HTR-8/SVneo (cell line): Measurements from ENCODE around the gene PDLIM1.
A peak's percentile ranks its signal among the peaks of the same experiment; 100 is the strongest.

Source experiments
- DNase-seq: peaks from one replicate; pipeline ENCODE4 v3.0.0; 2011; ENCODE audit warnings: low spot score, mixed read lengths; ENCODE audit not compliant: insufficient read length
- FAIRE-seq: peaks from 2 replicates; lab custom pipeline; 2011; peaks lifted over from hg19 to GRCh38; lab: Jason Lieb, UNC

PDLIM1 gene

DNA sequence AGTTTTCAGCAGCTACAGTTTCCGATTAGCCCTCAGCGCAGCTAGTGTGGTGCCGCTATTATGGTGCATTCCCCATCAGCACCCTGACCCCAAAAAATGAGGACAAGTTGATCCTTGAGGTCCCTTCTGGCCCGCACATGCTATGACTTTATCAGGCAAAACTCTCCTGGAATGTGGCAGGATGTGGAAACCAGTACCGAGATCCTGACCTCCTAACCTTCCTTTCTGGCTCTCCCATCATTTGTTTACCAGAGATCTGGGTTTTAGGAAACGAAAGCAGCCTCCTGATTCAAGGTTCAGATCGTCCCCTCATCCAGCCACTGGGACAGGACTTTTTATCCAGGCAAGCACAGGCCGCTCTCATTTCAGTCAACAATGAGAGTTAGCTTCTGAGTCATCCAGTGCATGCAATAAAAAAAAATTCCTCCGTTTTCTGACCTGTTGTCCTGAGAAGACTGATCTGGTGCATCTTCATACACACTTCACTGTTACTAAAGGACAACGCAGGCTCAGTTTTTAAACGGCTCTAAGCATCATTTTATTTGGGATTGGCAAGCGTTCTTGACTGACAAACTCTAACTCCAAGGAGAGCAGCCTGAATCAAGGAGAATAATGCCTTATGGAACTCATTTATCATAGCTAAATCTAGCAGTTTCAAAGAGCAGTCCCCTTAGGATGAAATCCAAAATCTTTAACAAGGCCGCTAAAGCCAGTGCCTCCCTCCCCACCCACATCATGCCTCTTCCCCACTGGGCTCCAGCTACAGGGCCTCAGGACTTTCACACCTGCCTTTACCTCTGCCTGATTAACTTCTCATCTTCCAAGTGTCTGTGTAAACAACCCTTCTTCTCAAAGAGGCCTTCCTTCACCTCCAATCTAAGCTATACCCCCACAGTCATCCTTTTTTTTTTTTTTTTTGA is 17.1 kb downstream of the PDLIM1 start:
- DNase-seq (peak; percentile 73), FAIRE-seq (no peak)

DNA sequence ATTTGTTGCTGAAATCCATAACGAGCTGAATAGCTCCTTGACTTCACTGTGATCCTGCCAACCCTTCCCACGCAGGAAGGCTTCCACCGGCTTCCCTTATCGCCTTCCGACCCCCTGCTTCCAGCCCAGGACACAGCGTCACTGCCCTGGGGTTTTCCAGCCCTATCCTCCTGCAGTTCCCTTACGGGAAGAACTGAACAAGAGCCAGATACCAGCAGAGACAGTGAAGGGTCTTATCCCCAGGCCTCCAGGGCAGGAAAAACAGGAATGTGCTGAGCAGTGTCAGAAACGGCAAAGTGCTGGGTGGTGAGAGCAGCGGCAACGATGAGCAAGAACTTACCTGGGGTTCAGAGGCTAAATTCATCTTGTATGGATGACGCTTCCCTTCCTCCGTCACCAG is 22.4 kb downstream of the PDLIM1 start:
- DNase-seq (no peak), FAIRE-seq (no peak)

DNA sequence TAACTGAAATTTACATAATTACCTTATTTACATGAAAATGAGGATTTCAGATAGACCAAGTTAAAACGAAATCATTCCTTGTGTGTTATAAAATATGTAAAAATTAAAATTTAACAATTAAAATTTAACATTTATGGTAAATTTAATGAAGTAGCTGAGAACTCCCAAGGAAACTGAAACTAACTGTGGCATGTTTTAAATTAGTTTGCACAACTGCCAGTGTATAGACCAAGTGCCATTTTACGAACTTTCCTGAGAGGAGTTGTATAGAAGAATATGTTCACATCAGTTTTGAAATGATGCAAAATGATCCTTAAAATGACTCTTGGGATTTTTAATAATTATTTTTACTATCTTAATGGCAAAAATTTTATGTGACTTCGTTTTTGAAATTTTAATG is 23.6 kb downstream of the PDLIM1 start:
- DNase-seq (no peak), FAIRE-seq (no peak)

DNA sequence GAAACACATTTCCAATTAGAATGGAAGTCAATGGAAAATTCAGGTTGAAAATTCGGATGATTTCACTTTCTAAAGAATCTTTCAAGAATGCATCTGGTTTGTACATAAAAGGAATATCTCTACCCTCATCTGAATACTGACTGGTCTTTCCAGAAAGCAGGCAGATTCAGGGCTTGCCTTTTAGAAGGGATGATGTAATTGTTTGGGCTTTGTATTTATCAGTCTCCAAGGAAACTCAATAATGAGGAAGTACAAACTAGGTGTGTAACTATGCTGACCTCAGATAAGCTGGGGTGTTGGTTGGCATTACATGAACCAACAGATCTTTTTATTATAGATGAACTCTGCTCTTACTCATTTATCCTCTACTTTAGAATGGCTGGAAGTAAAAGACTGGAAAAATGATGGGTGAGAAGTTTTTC is 24.1 kb downstream of the PDLIM1 start:
- DNase-seq (peak; percentile 48), FAIRE-seq (no peak)

DNA sequence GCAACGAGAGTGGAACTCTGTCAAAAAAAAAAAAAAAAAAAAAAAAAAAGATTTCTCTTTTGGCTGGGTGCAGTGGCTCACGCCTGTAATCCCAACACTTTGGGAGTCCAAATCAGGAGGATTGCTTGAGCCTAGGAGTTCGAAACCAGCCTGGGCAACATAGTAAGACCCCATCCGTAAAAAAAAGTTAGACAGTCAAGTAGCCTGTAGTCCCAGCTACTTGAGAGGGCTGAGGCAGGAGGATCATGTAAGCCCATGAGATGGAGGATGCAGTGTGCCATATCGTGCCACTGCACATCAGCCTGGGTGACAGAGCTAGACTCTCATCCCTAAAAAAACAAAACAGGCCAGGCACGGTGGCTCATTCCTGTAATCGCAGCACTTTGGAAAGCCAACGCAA is 25.2 kb downstream of the PDLIM1 start:
- FAIRE-seq = no peak

DNA sequence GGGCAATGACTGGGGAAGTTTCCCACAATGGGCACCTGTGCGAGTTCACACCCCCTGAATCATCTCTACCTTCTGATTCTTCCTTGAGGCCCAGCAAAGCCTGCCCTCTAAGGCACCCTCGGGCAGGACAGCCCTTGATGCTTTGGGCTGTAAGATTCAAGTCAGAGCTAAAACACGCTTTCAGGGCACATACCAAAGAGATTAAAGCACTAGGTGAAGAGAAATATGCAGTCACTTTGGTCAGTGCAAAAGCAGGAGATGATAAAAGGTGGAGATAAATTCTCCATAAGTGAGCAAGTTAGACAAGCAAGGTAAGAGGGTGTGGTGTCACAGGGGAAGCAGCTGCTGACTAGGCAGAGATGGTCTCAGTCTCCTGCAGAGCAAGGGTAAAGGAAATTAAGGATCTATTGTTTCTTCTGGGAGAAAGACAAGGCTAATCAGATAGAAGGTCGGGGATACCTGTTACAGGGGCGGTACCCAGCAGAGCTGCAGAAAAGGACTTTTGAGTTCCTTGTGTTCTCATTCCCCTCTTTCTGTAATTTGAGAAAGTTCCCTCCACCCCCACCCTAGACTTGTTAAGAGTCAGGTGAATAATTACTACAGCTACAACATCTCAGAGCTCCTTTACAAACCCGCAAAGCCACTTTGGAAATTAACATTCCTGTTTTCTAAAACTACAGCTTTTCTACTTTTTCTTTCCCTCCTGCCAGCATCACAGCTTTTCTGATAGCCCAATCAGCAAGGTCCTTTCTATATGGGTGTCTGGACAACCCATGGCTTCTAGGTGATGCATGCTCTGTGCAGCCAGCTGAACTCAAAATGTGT is 26.4 kb downstream of the PDLIM1 start:
- DNase-seq (no peak), FAIRE-seq (no peak)

More for the DNA sequence above, 25.2 kb downstream of the PDLIM1 start:
- no peak for DNase-seq

DNA sequence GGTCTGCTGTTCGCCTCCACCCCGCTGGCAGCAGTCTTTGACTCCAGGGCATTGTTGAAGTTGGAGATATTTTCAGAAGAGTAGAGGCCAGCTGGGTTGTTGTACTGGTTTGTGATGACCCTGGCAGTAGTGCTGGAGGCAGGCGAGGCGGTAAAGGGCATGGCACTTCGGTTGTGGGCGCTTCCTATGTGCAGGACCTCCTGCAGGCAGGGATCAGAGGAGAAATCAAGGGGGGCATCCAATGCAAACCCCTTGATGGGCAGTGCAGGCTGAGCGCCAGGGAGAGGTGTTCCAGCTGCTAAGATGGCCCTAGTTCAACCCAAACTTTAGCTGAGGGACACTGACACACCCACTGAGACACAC is 27.0 kb downstream of the PDLIM1 start:
- DNase-seq (no peak), FAIRE-seq (no peak)

DNA sequence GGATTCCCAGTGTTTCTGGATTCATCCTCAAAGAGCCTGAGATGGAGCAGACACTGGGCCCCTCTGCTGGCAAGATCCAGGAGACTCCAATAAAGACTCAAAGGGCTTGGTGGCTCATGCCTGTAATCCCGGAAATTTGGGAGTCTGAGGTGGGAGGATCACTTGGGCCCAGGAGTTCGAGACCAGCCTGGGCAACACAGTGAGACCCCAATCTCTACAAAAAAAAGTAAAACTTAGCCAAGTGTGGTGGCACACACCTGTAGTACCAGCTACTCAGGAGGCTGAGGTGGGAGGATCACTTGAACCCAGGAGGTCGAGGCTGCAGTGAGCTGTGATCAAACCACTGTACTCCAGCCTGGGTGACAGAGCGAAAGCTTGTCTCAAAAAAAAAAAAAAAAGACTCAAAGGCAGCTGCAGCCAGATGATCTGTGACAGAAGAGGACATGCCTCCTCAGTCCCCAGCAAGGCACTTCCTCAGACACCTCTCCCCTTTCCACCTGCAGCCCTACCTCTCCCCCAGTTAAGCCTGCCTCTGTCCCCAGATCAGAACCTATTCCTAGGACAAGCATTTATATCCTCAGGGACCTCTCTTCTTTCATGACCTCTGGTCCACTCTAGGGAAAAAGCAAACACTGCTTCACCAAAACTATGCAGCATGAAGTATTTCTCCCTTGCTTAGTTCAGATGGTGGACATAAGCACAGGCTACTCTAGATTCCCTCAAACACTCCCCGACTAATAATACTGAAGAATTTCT is 27.9 kb downstream of the PDLIM1 start:
- no peak for FAIRE-seq

DNA sequence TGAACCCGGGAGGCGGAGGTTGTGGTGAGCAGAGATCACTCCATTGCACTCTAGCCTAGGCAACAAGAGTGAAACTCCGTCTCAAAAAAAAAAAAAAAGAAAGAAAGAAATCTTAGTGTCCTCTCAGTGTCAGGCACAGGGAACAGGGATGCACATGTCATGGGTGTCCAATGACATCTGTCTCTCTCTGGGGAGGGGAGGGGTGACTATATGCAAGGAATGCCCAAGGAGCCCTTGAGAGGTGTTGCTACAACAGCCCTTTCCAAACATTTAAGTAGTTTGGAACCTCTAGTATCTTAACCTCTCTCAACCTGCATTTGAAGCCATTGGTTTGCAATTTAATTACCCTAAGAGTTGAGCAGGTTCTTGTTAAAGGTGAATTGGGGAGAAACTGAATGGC is 28.9 kb downstream of the PDLIM1 start:
- FAIRE-seq = no peak

More for the DNA sequence above, 27.9 kb downstream of the PDLIM1 start:
- DNase-seq = no peak

DNA sequence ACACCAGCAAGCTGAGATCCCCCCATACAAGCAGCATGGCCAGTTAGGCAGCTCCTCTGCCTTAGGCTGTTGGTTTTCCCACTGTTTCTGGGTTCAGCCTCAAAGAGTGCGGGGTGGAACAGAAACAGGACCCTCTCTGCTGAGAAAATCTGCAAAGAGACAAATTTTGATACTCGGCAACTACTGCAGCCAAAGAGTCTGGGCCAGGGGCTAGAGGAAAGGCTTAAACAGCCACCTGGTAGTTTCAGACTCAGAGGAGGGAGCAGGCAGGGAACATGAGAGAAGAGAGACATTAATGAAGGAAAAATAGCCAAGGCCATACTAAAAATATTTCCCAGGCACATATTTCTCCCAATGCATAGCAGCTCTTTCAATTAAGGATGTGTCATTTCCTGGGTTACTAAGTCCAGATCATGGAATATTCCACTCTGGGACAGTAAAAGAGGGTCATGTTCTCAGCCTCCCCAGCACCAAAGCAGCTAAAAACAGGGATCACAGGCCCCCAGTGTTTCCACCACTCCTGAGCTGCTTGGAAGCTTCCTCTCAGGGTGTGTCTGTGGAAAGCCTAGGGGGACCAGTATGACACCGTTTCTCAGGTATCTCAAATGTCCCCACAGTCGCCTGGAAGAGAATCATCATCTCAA is 29.8 kb downstream of the PDLIM1 start:
- FAIRE-seq (no peak), DNase-seq (no peak)

More for the DNA sequence above, 28.9 kb downstream of the PDLIM1 start:
- DNase-seq = no peak

DNA sequence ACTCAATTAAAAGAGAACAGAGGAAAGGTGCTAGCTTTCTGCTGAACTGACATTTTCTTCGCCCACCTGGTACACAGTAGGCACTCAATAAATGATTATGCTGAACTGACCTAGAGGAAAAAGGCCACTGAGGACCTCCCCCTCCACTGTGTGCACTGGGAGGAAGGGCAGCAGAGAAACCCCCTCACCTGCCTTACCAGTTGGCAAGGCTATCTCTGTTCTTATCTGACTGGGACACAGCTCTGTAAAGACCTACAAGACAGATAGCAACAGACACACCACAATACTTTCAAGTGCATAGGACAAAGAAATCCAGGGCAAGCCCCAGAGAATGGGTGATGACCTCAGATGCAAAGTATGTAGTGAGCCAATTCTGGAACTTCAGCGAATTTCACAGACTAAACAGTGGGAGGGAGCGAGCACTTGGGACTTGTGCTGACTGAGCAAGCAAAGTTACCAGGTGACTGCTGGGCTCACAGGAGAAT is 30.4 kb downstream of the PDLIM1 start:
- DNase-seq (peak; percentile 71), FAIRE-seq (peak; percentile 46)

DNA sequence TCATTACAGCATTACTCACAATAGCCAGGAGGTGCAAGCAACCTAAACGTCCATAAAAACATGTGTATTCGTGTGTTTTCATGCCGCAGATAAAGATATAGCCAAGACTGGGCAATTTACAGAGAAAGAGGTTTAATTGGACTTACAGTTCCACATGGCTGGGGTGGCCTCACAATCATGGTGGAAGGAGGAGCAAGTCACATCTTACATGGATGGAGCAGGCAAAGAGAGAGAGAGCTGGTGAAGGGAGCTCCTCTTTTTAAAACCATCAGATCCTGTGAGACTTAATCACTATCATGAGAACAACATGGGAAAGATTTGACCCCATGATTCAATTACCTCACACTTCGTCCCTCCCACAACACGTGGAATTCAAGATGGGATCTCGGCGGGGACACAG is 33.0 kb downstream of the PDLIM1 start:
- no peak for FAIRE-seq
- no peak for DNase-seq

DNA sequence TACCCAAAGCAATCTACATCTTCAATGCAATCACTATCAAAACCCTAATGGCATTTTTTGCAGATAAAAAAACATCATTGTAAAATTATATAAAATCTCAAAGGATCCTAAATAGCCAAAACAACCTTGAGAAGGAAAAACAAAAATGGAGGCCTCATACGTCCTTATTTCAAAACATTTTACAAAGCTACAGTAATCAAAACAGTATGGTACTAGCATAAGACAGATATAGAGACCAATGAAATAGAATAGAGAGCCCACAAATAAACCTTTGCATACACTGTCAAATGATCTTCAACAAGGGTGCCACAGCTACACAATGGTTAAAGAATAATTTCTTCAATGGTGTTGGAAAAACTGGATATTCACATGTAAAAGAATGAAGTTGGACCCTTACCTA is 34.5 kb downstream of the PDLIM1 start:
- FAIRE-seq (no peak), DNase-seq (no peak)

DNA sequence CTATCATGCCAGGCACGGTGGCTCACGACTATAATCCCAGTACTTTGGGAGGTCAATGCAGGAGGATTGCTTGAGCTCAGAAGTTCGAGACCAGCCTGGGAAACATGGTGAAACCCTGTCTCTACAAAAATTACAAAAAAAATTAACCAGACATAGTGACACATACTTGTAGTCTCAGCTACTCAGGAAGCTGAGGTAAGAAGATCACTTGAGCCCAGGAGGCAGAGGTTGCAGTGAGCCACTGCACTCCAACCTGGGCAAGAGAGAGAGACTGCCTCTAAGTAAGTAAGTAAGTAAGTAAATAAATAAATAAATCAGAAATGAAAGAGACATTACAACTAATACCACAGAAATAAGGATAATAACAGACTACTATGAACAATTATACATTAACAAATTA is 36.2 kb downstream of the PDLIM1 start:
- DNase-seq = no peak
- FAIRE-seq = no peak

DNA sequence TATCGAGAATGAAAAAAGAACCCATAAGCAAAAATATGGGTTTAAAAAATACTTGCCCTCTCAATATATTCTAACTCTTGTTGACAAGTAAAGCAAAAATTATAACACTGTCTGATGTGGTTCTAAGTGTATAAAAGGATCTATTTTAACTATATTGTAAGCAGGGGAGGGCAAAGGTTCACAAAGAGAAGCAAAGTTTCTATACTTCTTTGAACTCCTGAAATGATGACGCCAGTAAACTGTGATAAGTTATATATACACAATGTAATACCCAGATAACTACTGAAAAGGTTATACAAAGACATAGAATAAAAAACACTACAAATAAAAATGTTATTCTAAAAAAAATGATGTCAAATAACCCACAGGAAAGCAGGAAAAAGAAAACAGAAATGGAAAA is 37.1 kb downstream of the PDLIM1 start:
- DNase-seq = no peak
- no peak for FAIRE-seq

DNA sequence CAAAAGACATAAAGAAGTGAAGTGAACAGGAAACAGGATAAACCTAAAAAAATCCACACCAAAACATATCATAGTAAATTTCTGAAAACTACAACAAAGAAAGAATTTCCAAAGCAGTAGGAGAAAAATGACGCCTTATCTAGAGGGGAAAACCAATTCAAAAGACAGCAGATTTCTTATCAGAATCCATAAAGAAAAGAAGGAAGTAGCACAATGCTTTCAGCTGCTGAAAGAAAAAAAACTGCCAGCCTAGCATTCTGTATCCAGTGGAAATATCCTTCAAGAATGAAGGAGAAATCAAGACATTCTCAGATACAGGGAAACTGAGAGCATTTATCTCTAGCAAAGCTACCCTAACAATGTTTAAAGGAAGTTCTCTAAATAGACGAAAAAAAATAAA is 37.8 kb downstream of the PDLIM1 start:
- FAIRE-seq = no peak
- no peak for DNase-seq

DNA sequence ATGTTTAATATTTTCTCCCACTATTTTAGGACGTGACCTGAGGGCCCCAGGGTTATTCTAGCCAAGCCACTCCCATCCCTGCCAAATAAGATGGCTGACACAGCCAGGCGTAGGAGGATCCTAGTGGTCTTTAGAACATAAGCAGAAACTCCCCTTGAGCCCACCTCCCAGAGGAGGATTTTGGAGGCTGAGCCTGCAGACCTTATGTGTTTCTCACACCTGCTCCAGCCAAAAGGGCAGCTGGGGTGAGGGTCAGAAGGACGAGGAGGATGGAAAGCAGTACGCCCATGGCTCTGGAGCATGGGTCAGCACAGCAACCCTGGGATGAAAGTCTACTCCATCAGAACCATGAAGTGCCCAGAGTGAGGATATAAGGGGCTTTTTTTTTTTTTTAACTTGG is 39.9 kb downstream of the PDLIM1 start:
- no peak for DNase-seq
- FAIRE-seq = no peak

DNA sequence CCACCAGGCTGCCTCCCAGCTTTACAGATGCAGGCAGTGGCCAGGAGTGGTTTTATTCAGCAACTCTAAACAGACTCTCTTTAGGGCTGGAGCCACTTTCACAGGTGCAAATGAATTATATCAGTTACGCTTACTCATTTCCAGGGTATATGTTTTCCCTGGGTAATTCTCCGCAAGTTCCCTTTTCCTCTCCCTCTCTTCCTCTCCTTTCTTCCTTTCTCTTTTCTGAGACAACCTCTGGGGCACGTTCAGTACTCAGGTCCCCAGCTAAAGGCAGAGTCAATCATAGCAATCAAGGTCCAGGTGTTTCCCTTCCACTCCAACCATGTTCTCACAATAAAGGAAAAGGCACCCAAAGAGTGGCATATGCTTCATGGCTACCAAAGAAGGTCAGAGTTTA is 41.3 kb downstream of the PDLIM1 start:
- no peak for FAIRE-seq

DNA sequence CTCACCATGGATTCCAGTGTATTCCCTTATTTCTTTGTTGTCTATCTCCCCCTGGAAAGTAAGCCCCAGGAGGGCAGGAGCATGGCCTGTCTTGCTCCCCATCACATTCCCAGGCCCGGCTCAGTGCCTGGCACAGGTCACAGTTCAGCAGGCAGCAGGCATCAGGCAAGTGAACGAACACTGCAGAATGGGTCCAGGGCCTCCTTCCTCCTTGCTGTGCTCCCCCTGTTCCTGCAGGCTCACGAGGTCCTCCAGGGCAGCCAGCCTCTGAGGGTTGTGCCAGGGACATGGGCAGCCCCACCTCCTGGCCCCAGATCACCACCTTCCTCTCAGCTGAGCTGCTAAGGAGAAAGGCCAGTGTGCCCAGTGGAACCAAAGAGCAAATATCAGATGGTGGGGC is 41.8 kb downstream of the PDLIM1 start:
- FAIRE-seq (no peak), DNase-seq (no peak)

More for the DNA sequence above, 41.3 kb downstream of the PDLIM1 start:
- no peak for DNase-seq
